GM12864 (cell line): ENCODE measurements around the gene SEPTIN14.
"Not testable (repeated sequence)": the region's sequence is repeated elsewhere in the genome, so short reads cannot be mapped to it uniquely, and the experiment has no call there.

Source experiments
- DNase-seq: peaks from one replicate; pipeline ENCODE4 v3.0.0-alpha.2; 2011; ENCODE audit warnings: low read depth
- H3K4me3 ChIP-seq: 2 replicates; pipeline ENCODE4 v1.5.1; 2011; ENCODE audit warnings: mild to moderate bottlenecking, low read depth, low read length, control low read depth
- TF ChIP-seq, protein P1 (sequence below): IDR thresholded peaks from 2 replicates; pipeline ENCODE4 v1.5.1; 2011; ENCODE audit warnings: low read depth, mild to moderate bottlenecking, moderate library complexity, low read length, control low read depth, inconsistent platforms; ENCODE audit errors: missing control alignments

The SEPTIN14 gene

GRCh38 chr7:55862652-55863051 is at the start of gene SEPTIN14:
TSS of gene SEPTIN14 (minus strand) at chr7:55862752. CDS start at chr7:55861996, 756 bp downstream.
- not testable (repeated sequence) for DNase-seq, H3K4me3 ChIP-seq

DNA sequence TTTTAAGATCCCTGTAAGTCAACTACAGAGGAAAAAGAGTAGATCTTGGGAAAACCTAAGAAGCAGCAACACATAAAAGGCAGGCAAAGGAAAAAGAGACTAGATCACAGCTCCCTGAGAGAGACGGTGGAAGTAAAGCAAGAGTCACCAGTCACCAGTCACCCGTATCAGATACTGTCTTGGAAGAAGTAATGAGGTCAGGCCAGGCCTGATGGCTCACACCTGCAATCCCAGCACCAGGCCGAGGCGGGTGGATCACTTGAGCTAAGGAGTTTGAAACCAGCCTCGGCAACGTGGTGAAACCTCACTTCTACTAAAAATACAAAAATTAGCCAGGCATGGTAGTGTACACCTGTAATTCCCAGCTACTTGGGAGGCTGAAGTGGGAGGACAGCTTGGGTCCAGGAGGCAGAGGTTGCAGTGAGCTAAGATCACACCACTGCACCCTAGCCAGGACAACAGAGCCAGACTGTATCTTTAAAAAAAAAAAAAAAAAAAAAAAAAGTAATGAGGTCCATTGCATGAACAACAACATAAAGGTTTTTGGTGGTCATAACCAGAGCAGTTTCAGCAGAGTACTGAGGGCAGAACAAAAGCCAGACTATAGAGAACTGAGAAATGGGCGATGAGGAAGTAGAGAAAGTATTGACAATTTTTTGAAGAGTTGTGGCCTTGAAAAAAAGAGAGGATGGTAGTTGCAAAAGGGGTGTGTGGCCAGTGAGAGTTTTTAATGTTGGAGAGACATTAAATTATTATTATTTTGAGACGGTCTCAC is 41.6 kb upstream of the SEPTIN14 start:
- DNase-seq: peak; percentile 41
- no peak overlapping the region for H3K4me3 ChIP-seq
- TF ChIP-seq, protein P1, sequence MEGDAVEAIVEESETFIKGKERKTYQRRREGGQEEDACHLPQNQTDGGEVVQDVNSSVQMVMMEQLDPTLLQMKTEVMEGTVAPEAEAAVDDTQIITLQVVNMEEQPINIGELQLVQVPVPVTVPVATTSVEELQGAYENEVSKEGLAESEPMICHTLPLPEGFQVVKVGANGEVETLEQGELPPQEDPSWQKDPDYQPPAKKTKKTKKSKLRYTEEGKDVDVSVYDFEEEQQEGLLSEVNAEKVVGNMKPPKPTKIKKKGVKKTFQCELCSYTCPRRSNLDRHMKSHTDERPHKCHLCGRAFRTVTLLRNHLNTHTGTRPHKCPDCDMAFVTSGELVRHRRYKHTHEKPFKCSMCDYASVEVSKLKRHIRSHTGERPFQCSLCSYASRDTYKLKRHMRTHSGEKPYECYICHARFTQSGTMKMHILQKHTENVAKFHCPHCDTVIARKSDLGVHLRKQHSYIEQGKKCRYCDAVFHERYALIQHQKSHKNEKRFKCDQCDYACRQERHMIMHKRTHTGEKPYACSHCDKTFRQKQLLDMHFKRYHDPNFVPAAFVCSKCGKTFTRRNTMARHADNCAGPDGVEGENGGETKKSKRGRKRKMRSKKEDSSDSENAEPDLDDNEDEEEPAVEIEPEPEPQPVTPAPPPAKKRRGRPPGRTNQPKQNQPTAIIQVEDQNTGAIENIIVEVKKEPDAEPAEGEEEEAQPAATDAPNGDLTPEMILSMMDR: no peak

- DNase-seq, H3K4me3 ChIP-seq: not testable (repeated sequence)
Measured at GRCh38 chr7:55901059-55901458, 38.5 kb upstream of the SEPTIN14 start.

DNA sequence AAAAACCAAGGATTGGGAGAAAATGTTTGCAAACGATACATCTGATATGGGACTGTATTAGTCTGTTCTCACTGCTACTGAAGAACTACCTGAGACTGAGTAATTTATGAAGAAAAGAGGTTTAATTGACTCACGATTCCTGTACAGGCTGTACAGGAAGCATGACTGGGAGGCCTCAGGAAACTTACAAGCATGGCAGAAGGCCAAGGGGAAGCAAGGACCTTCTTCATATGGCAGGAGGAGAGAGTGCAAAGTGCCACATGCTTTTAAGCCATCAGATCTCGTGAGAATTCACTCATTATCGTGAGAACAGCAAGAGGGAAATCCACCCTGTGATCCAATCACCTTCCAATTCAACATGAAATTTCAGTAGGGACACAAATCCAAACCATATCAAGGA is 35.7 kb upstream of the SEPTIN14 start:
- no peak for DNase-seq
- no peak overlapping the region for H3K4me3 ChIP-seq
- TF ChIP-seq, protein P1: no peak

DNA sequence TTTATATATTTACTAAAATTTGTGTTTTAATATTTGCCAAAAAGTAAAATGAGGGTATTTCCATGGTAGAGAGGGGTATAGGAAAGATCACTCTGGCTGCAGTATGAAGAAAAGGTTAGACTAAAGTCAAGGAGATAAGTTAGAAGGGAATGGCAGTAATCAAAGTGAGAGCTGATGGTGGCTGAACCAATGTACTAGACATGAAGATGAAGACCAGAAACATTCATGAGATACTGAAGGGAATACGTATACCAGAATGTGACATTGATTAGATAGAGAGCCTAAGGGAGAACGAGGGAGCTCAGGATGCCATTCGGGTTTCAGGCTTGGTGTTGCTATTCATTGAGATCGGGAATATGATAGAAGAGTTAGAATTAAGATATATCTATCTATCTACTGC is 32.5 kb upstream of the SEPTIN14 start:
- H3K4me3 ChIP-seq: no peak overlapping the region
- DNase-seq: no peak
- TF ChIP-seq, protein P1: no peak

DNA sequence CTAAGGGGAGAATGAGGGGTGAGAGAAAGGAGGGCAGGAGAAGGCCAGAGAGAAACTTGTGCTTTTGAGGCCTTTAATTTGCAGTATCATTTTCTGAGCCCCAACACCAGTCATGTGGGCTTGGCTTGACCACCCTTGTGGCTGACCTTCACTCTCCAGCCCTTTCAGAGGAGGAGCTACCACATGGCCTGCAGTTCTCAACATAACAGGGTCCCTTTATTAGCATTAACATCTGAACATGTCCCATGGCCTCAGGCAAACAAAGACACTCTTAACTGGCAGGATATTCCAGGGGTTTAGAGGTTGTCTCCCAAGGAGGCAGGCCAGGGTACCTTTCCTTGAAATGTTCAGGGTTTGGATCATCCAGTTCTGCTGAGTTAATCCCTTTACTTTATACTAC is 31.4 kb upstream of the SEPTIN14 start:
- no peak overlapping the region for H3K4me3 ChIP-seq
- TF ChIP-seq, protein P1: no peak
- DNase-seq: no peak

- peak overlapping the region; percentile 61; the same call in 1 of the 2 replicates for H3K4me3 ChIP-seq
- not testable (repeated sequence) for DNase-seq
Measured at GRCh38 chr7:55888378-55888777, 25.8 kb upstream of the SEPTIN14 start.

GRCh38 chr7:55887821-55888247 is 25.3 kb upstream of the SEPTIN14 start:
- TF ChIP-seq, protein P1: no peak
- no peak for DNase-seq
- peak overlapping the region; percentile 61 for H3K4me3 ChIP-seq

GRCh38 chr7:55884321-55884720 is 21.8 kb upstream of the SEPTIN14 start:
- no peak for DNase-seq
- TF ChIP-seq, protein P1: no peak

More at GRCh38 chr7:55884321-55884720, 21.8 kb upstream of the SEPTIN14 start:
- H3K4me3 ChIP-seq: no peak overlapping the region
